ENCODE data around the gene TPTE.
"Not testable (repeated sequence)": the region's sequence is repeated elsewhere in the genome, so short reads cannot be mapped to it uniquely, and the experiment has no call there.

- TF ChIP-seq YY1 (IDR thresholded peaks at IDR 0.05; ENCODE audit: insufficient read depth, insufficient read length); ZNF274 (IDR thresholded peaks at IDR 0.05; ENCODE audit: low read depth, low read length): not testable (repeated sequence)
Measured at GRCh38 chr21:10607074-10607473, 85.7 kb downstream of the TPTE start.

All from NT2/D1 (cell line).